SK-N-SH (cell line): Measurements from ENCODE around the gene FERD3L.

Experiments used
- ELF1 ChIP-seq: IDR thresholded peaks from 2 replicates; pipeline ENCODE4 v1.4.0; 2012
- EZH2phosphoT487 ChIP-seq: fragments of 200-600 bp; sonication (generic); IDR thresholded peaks from 2 replicates; pipeline ENCODE4 v1.6.1; 2017; ENCODE audit warnings: low read depth, mixed run types, mild to moderate bottlenecking, antibody characterized with exemption, moderate library complexity, borderline replicate concordance
- MXI1 ChIP-seq: IDR thresholded peaks from 2 replicates; pipeline ENCODE4 v1.6.1; 2012; ENCODE audit warnings: mild to moderate bottlenecking, low read depth, low read length, improper control_type of control experiment
- POLR2AphosphoS5 ChIP-seq: IDR thresholded peaks from 2 replicates; pipeline ENCODE4 v1.6.1; 2012; ENCODE audit warnings: low read depth, low read length
- RAD21 ChIP-seq: IDR thresholded peaks from 2 replicates; pipeline ENCODE4 v1.6.1; 2012; ENCODE audit warnings: mild to moderate bottlenecking, low read length
- RCOR1 ChIP-seq: fragments of 150-350 bp; IDR thresholded peaks from 2 replicates; pipeline ENCODE4 v1.6.1; 2017; ENCODE audit warnings: antibody characterized with exemption, low read length
- SMC3 ChIP-seq: IDR thresholded peaks from 2 replicates; pipeline ENCODE4 v1.6.1; 2012; ENCODE audit warnings: low read depth, low read length, improper control_type of control experiment
- TCF12 ChIP-seq: IDR thresholded peaks from 2 replicates; pipeline ENCODE4 v1.4.0; 2012
- TF ChIP-seq, protein P1 (sequence below): fragments of 200-600 bp; sonication (generic); IDR thresholded peaks from 2 replicates; pipeline ENCODE4 v1.6.1; 2017; ENCODE audit warnings: antibody characterized with exemption, mild to moderate bottlenecking, moderate library complexity

DNA sequence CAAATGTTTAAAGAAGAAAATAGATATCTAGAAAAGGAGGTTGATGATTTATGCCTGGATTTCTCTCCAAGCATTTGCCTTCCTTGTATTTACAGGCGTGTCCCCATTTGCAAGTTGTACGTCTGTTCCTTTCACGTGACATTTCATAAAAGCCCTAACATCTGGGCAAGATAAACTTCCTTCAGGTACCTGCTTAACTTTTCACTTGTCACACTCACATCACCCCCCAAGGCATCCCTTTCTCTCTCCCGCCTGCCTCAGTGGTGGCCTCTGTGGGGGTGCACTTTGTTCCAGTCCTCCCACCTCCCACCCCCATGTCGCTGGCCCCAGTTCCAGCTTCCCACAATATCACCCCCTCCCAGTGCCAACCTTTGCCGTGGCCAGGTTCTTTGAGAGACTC is 34.4 kb downstream of the FERD3L start:
- no peak for TF ChIP-seq ELF1
- TF ChIP-seq SMC3, result 0 out of 2 replicates have a peak, but pooled peaks have one; percentile 13
- no peak for TF ChIP-seq RAD21
- TF ChIP-seq, protein P1, sequence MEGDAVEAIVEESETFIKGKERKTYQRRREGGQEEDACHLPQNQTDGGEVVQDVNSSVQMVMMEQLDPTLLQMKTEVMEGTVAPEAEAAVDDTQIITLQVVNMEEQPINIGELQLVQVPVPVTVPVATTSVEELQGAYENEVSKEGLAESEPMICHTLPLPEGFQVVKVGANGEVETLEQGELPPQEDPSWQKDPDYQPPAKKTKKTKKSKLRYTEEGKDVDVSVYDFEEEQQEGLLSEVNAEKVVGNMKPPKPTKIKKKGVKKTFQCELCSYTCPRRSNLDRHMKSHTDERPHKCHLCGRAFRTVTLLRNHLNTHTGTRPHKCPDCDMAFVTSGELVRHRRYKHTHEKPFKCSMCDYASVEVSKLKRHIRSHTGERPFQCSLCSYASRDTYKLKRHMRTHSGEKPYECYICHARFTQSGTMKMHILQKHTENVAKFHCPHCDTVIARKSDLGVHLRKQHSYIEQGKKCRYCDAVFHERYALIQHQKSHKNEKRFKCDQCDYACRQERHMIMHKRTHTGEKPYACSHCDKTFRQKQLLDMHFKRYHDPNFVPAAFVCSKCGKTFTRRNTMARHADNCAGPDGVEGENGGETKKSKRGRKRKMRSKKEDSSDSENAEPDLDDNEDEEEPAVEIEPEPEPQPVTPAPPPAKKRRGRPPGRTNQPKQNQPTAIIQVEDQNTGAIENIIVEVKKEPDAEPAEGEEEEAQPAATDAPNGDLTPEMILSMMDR, result no peak
- no peak for TF ChIP-seq EZH2phosphoT487
- TF ChIP-seq RCOR1, result no peak
- TF ChIP-seq POLR2AphosphoS5, result no peak; the same call in 1 of the 2 replicates
- TF ChIP-seq TCF12, result no peak
- TF ChIP-seq MXI1, result 0 out of 2 replicates have a peak, but pooled peaks have one; percentile 57
